K562 (cell line): Measurements from ENCODE around the gene PIH1D1. TPM values are rescaled to one million over a fixed set of nuclear protein-coding genes. Genes with fewer than 3 reads are reported as not detected.

ENCODE experiments used
- FOS ChIP-seq: IDR thresholded peaks from 3 replicates; pipeline ENCODE4 v1.6.1; 2011; ENCODE audit not compliant: insufficient read length; ENCODE audit errors: extremely low read depth
- FOXO4 ChIP-seq: fragments of 450-650 bp; formaldehyde crosslinking; IDR thresholded peaks from 2 replicates; pipeline ENCODE4 v1.4.0; 2020; ENCODE audit warnings: mild to moderate bottlenecking, moderate library complexity
- FOXP1 ChIP-seq: sonication (generic); formaldehyde crosslinking; IDR thresholded peaks from 2 replicates; pipeline ENCODE4 v1.8.0; 2022; ENCODE audit warnings: mild to moderate bottlenecking, missing genetic modification reagents
- MEIS2 ChIP-seq: fragments of 450-650 bp; IDR thresholded peaks from 2 replicates; pipeline ENCODE4 v1.6.1; 2014; ENCODE audit warnings: mild to moderate bottlenecking; ENCODE audit not compliant: partially characterized antibody
- MIER1 ChIP-seq: fragments of 450-650 bp; IDR thresholded peaks from 2 replicates; pipeline ENCODE4 v1.6.1; 2016; ENCODE audit warnings: antibody characterized with exemption, mild to moderate bottlenecking, low read depth
- MYC ChIP-seq, 2 experiments: fragments of 250-450 bp in 1 of 2; sonication (Bioruptor Pico) in 1 of 2; IDR thresholded peaks; 2 replicates each; pipeline versions ENCODE4 v1.5.1 to v1.6.1; 2012 to 2021; ENCODE audit warnings: low read depth in 2 of 2, borderline replicate concordance in 1 of 2, improper control_type of control experiment in 1 of 2, low read length in 1 of 2, mild to moderate bottlenecking in 1 of 2, moderate library complexity in 1 of 2
- NFE2 ChIP-seq: IDR thresholded peaks from 2 replicates; pipeline ENCODE4 v1.6.1; 2014; ENCODE audit warnings: antibody characterized with exemption, low read depth
- NONO ChIP-seq, 2 experiments: fragments of 200-400 bp in 1 of 2; fragments of 450-650 bp in 1 of 2; formaldehyde crosslinking in 1 of 2; IDR thresholded peaks; 2 replicates each; pipeline ENCODE4 v1.6.1; 2017; ENCODE audit warnings: low read depth in 2 of 2, mild to moderate bottlenecking in 2 of 2, moderate library complexity in 2 of 2, low read length in 1 of 2
- PBX2 ChIP-seq, 2 experiments: IDR thresholded peaks in 1 of 2; conservative IDR thresholded peaks in 1 of 2; 2 replicates each; pipeline ENCODE4 v1.6.1; 2016; ENCODE audit warnings: low read depth in 2 of 2, mild to moderate bottlenecking in 1 of 2, missing compliant biosample characterization in 1 of 2, missing genetic modification characterization in 1 of 2, moderate library complexity in 1 of 2
- RBFOX2 ChIP-seq: fragments of 200-400 bp; formaldehyde crosslinking; IDR thresholded peaks from 2 replicates; pipeline ENCODE4 v1.6.1; 2017; ENCODE audit warnings: low read depth, mild to moderate bottlenecking, low read length, moderate library complexity
- RCOR1 ChIP-seq, 2 experiments: IDR thresholded peaks; 2 replicates each; pipeline ENCODE4 v1.6.1; 2012; ENCODE audit warnings: low read depth in 2 of 2, low read length in 2 of 2, borderline replicate concordance in 1 of 2, improper control_type of control experiment in 1 of 2
- SIX5 ChIP-seq, 2 experiments: IDR thresholded peaks; 2 replicates each; pipeline ENCODE4 v1.6.1; 2011; ENCODE audit warnings: low read length in 2 of 2, borderline replicate concordance in 1 of 2, low read depth in 1 of 2, mild to moderate bottlenecking in 1 of 2, moderate library complexity in 1 of 2; ENCODE audit not compliant: insufficient read depth in 1 of 2
- SRSF9 ChIP-seq: fragments of 200-400 bp; formaldehyde crosslinking; IDR thresholded peaks from 2 replicates; pipeline ENCODE4 v1.6.1; 2017; ENCODE audit warnings: low read depth, low read length, borderline replicate concordance
- WHSC1 ChIP-seq: IDR thresholded peaks from one replicate; pipeline ENCODE4 v1.6.1; 2012; ENCODE audit warnings: low read length, control low read depth, inconsistent platforms
- ZNF175 ChIP-seq: fragments of 200-800 bp; sonication (Bioruptor generic); IDR thresholded peaks from 2 replicates; pipeline ENCODE4 v1.6.1; 2016; ENCODE audit warnings: low read depth, mild to moderate bottlenecking, missing genetic modification characterization, missing compliant biosample characterization
- ZNF263 ChIP-seq: sonication (generic); formaldehyde crosslinking; IDR thresholded peaks from 2 replicates; pipeline ENCODE4 v1.8.0; 2022; ENCODE audit warnings: mild to moderate bottlenecking, missing genetic modification reagents, borderline replicate concordance
- polyA plus RNA-seq, 8 experiments: library from polyadenylated mRNA; depleted of rRNA in 4 of 8; stranded (reverse) in 5 of 8; unstranded in 3 of 8; fragments of >200 nt; fragmentation: Nextera tagmentation in 2 of 8; fragmentation: Illumina TruSeq in 1 of 8; extraction: Ambion mirVana in 2 of 8; extraction: Trizol in 1 of 8; gene quantifications; 2 replicates each; pipeline versions ENCODE4 v1.2.1 to v1.2.3, GENCODE V29; 2011 to 2014; ENCODE audit warnings: inconsistent platforms in 1 of 8, missing spikeins in 1 of 8
- total RNA-seq, 7 experiments: library from RNA; depleted of rRNA in 6 of 7; stranded (reverse); fragments of >200 nt in 6 of 7; fragmentation: Illumina TruSeq in 2 of 7; extraction: Trizol in 2 of 7; gene quantifications; 2 replicates each; pipeline versions ENCODE4 v1.2.1 to v1.2.3, GENCODE V29; 2011 to 2021; ENCODE audit warnings: low replicate concordance in 1 of 7
- TF ChIP-seq, protein P1 (sequence below): fragments of 450-650 bp; formaldehyde crosslinking; IDR thresholded peaks from 2 replicates; pipeline ENCODE4 v1.4.0; 2020; ENCODE audit warnings: mild to moderate bottlenecking
- TF ChIP-seq, protein P2 (sequence below): fragments of 450-650 bp; formaldehyde crosslinking; conservative IDR thresholded peaks from 2 replicates; pipeline ENCODE4 v1.4.0; 2022; ENCODE audit warnings: mild to moderate bottlenecking, missing genetic modification characterization

Gene PIH1D1
- total and polyA plus RNA-seq, 9 of the 15 experiments (the other 6 are each of a cell fraction or from before 2014, with no cell fraction given), result 26.5 to 224 (median 137) TPM

DNA sequence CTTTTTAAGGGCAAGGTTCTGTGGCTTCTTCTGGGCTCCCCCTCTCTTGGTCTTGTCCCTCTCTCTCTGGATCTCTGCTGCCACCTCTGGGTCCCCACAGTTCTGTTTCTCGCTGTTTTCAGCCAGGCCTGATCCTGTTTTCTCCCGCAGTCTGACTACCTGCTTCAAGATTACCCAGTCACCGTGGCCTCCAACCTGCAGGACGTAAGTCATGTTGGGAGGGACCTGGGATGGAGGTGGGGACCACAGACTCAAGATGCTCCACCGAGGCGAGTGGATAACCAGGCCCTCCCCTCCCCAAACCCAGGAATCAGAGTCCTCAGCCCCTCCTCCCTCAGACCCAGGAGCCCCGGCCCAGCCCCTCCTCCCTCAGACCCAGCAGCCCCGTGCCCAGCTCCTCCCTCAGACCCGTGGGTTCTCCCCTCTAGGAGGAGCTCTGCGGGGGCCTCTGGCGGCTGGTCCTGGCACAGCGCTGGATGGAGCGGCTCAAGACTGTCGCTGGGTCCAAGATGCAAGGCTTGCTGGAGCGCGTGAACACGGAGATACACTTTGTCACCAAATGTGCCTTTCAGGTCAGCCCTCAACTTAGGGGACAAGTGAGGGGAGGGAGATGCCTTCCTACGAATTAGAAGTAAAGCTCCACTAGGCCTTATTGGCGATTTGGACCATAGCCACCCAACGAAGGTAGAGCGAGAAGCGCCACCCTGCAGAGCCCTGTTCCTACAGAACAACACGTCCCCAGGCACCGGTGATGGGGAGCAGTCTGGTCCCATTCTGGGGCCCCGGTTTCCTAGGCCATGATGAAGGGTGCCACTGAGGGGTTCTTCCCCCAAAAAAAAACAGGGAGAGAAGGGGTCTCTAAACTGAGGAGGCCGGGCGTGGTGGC is 24.6 kb upstream of the PIH1D1 start (continued):
- TF ChIP-seq, protein P1, sequence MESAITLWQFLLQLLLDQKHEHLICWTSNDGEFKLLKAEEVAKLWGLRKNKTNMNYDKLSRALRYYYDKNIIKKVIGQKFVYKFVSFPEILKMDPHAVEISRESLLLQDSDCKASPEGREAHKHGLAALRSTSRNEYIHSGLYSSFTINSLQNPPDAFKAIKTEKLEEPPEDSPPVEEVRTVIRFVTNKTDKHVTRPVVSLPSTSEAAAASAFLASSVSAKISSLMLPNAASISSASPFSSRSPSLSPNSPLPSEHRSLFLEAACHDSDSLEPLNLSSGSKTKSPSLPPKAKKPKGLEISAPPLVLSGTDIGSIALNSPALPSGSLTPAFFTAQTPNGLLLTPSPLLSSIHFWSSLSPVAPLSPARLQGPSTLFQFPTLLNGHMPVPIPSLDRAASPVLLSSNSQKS (CRISPR knock-in tag), result no peak
- TF ChIP-seq NFE2, result no peak
- TF ChIP-seq MYC (IDR thresholded peaks at IDR 0.05; ENCODE audit: low read depth, low read length), result no peak
- no peak for TF ChIP-seq MYC (CRISPR knock-in tag; IDR thresholded peaks at IDR 0.05; ENCODE audit: borderline replicate concordance, low read depth)
- 0 out of 2 replicates have a peak, but pooled peaks have one; percentile 24 for TF ChIP-seq RBFOX2
- TF ChIP-seq SRSF9, result no peak
- no peak for TF ChIP-seq NONO (IDR thresholded peaks at IDR 0.05; ENCODE audit: low read depth in 2 of 2, low read length in 1 of 2)
- no peak for TF ChIP-seq FOXO4 (CRISPR knock-in tag)
- TF ChIP-seq MIER1, result no peak
- TF ChIP-seq FOS, result no peak
- TF ChIP-seq, protein P2, sequence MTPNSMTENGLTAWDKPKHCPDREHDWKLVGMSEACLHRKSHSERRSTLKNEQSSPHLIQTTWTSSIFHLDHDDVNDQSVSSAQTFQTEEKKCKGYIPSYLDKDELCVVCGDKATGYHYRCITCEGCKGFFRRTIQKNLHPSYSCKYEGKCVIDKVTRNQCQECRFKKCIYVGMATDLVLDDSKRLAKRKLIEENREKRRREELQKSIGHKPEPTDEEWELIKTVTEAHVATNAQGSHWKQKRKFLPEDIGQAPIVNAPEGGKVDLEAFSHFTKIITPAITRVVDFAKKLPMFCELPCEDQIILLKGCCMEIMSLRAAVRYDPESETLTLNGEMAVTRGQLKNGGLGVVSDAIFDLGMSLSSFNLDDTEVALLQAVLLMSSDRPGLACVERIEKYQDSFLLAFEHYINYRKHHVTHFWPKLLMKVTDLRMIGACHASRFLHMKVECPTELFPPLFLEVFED (CRISPR knock-in tag), result no peak
- no peak for TF ChIP-seq SIX5 (IDR thresholded peaks at IDR 0.05; ENCODE audit: borderline replicate concordance in 1 of 2, insufficient read depth in 1 of 2, low read depth in 1 of 2, low read length in 2 of 2)
- no peak for TF ChIP-seq ZNF175 (CRISPR knock-in tag)
- no peak for TF ChIP-seq MEIS2
- peak; percentile 38; the same call in 1 of the 2 replicates for TF ChIP-seq ZNF263
- no peak for TF ChIP-seq WHSC1
- TF ChIP-seq PBX2 (CRISPR knock-in tag; IDR thresholded peaks at IDR 0.05; ENCODE audit: low read depth), result no peak
- no peak for TF ChIP-seq PBX2 (tag; conservative IDR thresholded peaks at IDR 0.05; ENCODE audit: low read depth)
- no peak for TF ChIP-seq FOXP1
- TF ChIP-seq RCOR1 (IDR thresholded peaks at IDR 0.05; ENCODE audit: borderline replicate concordance in 1 of 2, low read depth in 2 of 2, low read length in 2 of 2), result no peak
